HepG2 (cell line): ENCODE measurements around the gene CDR2L. TPM values are rescaled to one million over a fixed set of nuclear protein-coding genes. Genes with fewer than 3 reads are reported as not detected.
A peak's percentile ranks its signal among the peaks of the same experiment; 100 is the strongest.

Source experiments
- ARNTL ChIP-seq: sonication (generic); formaldehyde crosslinking; IDR thresholded peaks from 2 replicates; pipeline ENCODE4 v1.4.0; 2020; ENCODE audit warnings: mild to moderate bottlenecking, missing genetic modification reagents
- BHLHE40 ChIP-seq: IDR thresholded peaks from 2 replicates; pipeline ENCODE4 v1.6.1; 2011; ENCODE audit warnings: low read length, improper control_type of control experiment
- CENPBD1 ChIP-seq: sonication (generic); formaldehyde crosslinking; IDR thresholded peaks from 2 replicates; pipeline ENCODE4 v1.8.0; 2022; ENCODE audit warnings: missing genetic modification reagents, low read depth, mild to moderate bottlenecking, borderline replicate concordance
- CENPT ChIP-seq: sonication (generic); formaldehyde crosslinking; IDR thresholded peaks from 2 replicates; pipeline ENCODE4 v1.8.0; 2022; ENCODE audit warnings: low read depth, mild to moderate bottlenecking, moderate library complexity, missing genetic modification reagents
- CHD2 ChIP-seq: IDR thresholded peaks from 2 replicates; pipeline ENCODE4 v1.6.1; 2011; ENCODE audit warnings: low read depth, low read length, improper control_type of control experiment
- CREB3 ChIP-seq: sonication (generic); formaldehyde crosslinking; IDR thresholded peaks from 2 replicates; pipeline ENCODE4 v1.5.0; 2020; ENCODE audit warnings: missing genetic modification reagents
- E2F2 ChIP-seq: sonication (generic); formaldehyde crosslinking; IDR thresholded peaks from 2 replicates; pipeline ENCODE4 v1.4.0; 2020; ENCODE audit warnings: missing genetic modification reagents, borderline replicate concordance
- FOXK2 ChIP-seq: fragments of 450-650 bp; IDR thresholded peaks from 2 replicates; pipeline ENCODE4 v1.6.1; 2016
- FOXM1 ChIP-seq: sonication (generic); formaldehyde crosslinking; IDR thresholded peaks from 2 replicates; pipeline ENCODE4 v1.5.0; 2020; ENCODE audit warnings: missing genetic modification reagents
- GATA4 ChIP-seq: sonication (generic); IDR thresholded peaks from 2 replicates; pipeline ENCODE4 v1.6.1; 2016; ENCODE audit warnings: antibody characterized with exemption, low read depth, borderline replicate concordance
- HNRNPLL ChIP-seq: fragments of 200-400 bp; formaldehyde crosslinking; IDR thresholded peaks from 2 replicates; pipeline ENCODE4 v1.6.1; 2017; ENCODE audit warnings: mild to moderate bottlenecking, low read depth, low read length; ENCODE audit not compliant: poor library complexity, severe bottlenecking
- KAT2B ChIP-seq: fragments of 150-350 bp; IDR thresholded peaks from 2 replicates; pipeline ENCODE4 v1.6.1; 2014; ENCODE audit warnings: low read depth, low read length, borderline replicate concordance
- LBX2 ChIP-seq: sonication (generic); formaldehyde crosslinking; IDR thresholded peaks from 2 replicates; pipeline ENCODE4 v1.5.0; 2020; ENCODE audit warnings: missing genetic modification reagents, mild to moderate bottlenecking, borderline replicate concordance
- MIER3 ChIP-seq: IDR thresholded peaks from 2 replicates; pipeline ENCODE4 v1.6.1; 2016; ENCODE audit warnings: missing compliant biosample characterization, borderline replicate concordance
- PAX8 ChIP-seq: sonication (generic); formaldehyde crosslinking; IDR thresholded peaks from 2 replicates; pipeline ENCODE4 v1.8.0; 2022; ENCODE audit warnings: mild to moderate bottlenecking, missing genetic modification reagents, borderline replicate concordance
- POGZ ChIP-seq: sonication (generic); formaldehyde crosslinking; IDR thresholded peaks from 2 replicates; pipeline ENCODE4 v1.4.0; 2020; ENCODE audit warnings: mild to moderate bottlenecking, missing genetic modification reagents
- SMAD1 ChIP-seq: sonication (generic); formaldehyde crosslinking; IDR thresholded peaks from 2 replicates; pipeline ENCODE4 v1.4.0; 2020; ENCODE audit warnings: missing genetic modification reagents, low read depth, mild to moderate bottlenecking, borderline replicate concordance
- SNAI1 ChIP-seq: sonication (generic); formaldehyde crosslinking; IDR thresholded peaks from 2 replicates; pipeline ENCODE4 v1.5.0; 2020; ENCODE audit warnings: mild to moderate bottlenecking, missing genetic modification reagents, borderline replicate concordance
- SNRNP70 ChIP-seq: fragments of 200-400 bp; formaldehyde crosslinking; IDR thresholded peaks from 2 replicates; pipeline ENCODE4 v1.6.1; 2017; ENCODE audit warnings: mild to moderate bottlenecking, low read depth, low read length, moderate library complexity
- STAG1 ChIP-seq: sonication (generic); formaldehyde crosslinking; IDR thresholded peaks from 2 replicates; pipeline ENCODE4 v1.4.0; 2020; ENCODE audit warnings: missing genetic modification reagents
- ZBTB43 ChIP-seq: sonication (generic); formaldehyde crosslinking; conservative IDR thresholded peaks from 2 replicates; pipeline ENCODE4 v1.4.0; 2020; ENCODE audit warnings: missing genetic modification reagents
- ZNF205 ChIP-seq: IDR thresholded peaks from 2 replicates; pipeline ENCODE4 v1.6.1; 2018; ENCODE audit warnings: missing biosample characterization, missing genetic modification reagents
- ZNF329 ChIP-seq: sonication (generic); formaldehyde crosslinking; IDR thresholded peaks from 2 replicates; pipeline ENCODE4 v1.9.0; 2021; ENCODE audit warnings: low read depth, mild to moderate bottlenecking, missing genetic modification reagents
- ZNF567 ChIP-seq: sonication (generic); formaldehyde crosslinking; IDR thresholded peaks from 2 replicates; pipeline ENCODE4 v1.8.1; 2023; ENCODE audit warnings: mild to moderate bottlenecking, missing genetic modification reagents, borderline replicate concordance
- ZNF598 ChIP-seq: sonication (generic); formaldehyde crosslinking; IDR thresholded peaks from 2 replicates; pipeline ENCODE4 v1.5.1; 2020; ENCODE audit warnings: mild to moderate bottlenecking, missing genetic modification reagents, borderline replicate concordance
- ZSCAN30 ChIP-seq: sonication (generic); formaldehyde crosslinking; IDR thresholded peaks from 2 replicates; pipeline ENCODE4 v1.5.0; 2020; ENCODE audit warnings: mild to moderate bottlenecking, missing genetic modification reagents
- polyA plus RNA-seq, 8 experiments: library from polyadenylated mRNA; depleted of rRNA in 3 of 8; stranded (reverse) in 7 of 8; unstranded in 1 of 8; fragments of >200 nt; fragmentation: Illumina TruSeq in 4 of 8; extraction: Trizol in 4 of 8; gene quantifications; 2 replicates each; pipeline versions ENCODE4 v1.2.1 to v1.2.3, GENCODE V29; 2011 to 2016; ENCODE audit warnings: low read depth in 4 of 8, missing spikeins in 1 of 8, mixed read lengths in 1 of 8; ENCODE audit not compliant: insufficient read depth in 1 of 8
- total RNA-seq, 5 experiments: library from RNA; depleted of rRNA; stranded (reverse); fragments of >200 nt; fragmentation: Illumina TruSeq; extraction: Trizol; gene quantifications; 2 replicates each; pipeline ENCODE4 v1.2.3, GENCODE V29; 2016; ENCODE audit warnings: low read depth in 1 of 5

Gene CDR2L
- total and polyA plus RNA-seq, 2 of the 13 experiments (the other 11 are each of a cell fraction or from before 2014, with no cell fraction given): 1.9 to 2.1 TPM

GRCh38 chr17:75034236-75034908 lies 46.9 kb downstream of the CDR2L start (continued):
- TF ChIP-seq CREB3 (CRISPR knock-in tag): peak; percentile 94; the same call in 1 of the 2 replicates
- no peak for TF ChIP-seq POGZ (CRISPR knock-in tag)
- no peak; the same call in 1 of the 2 replicates for TF ChIP-seq CENPT (CRISPR knock-in tag)
- peak; percentile 47; the same call in 1 of the 2 replicates for TF ChIP-seq FOXK2
- TF ChIP-seq CHD2: no peak
- TF ChIP-seq STAG1 (CRISPR knock-in tag): no peak; the same call in 1 of the 2 replicates
- no peak for TF ChIP-seq BHLHE40
- TF ChIP-seq ARNTL (CRISPR knock-in tag): peak; percentile 63; the same call in 1 of the 2 replicates
- peak; percentile 87; the same call in 1 of the 2 replicates for TF ChIP-seq PAX8 (CRISPR knock-in tag)
- peak; percentile 50 for TF ChIP-seq HNRNPLL
- TF ChIP-seq ZNF205 (CRISPR knock-in tag): peak; percentile 85; the same call in 1 of the 2 replicates
- peak; percentile 94 for TF ChIP-seq MIER3
- TF ChIP-seq KAT2B: no peak
- no peak for TF ChIP-seq SNRNP70
- no peak; the same call in none of the 2 replicates for TF ChIP-seq ZNF598 (CRISPR knock-in tag)
- 0 out of 2 replicates have a peak, but pooled peaks have one; percentile 37 for TF ChIP-seq CENPBD1 (CRISPR knock-in tag)
- peak; percentile 61; the same call in 1 of the 2 replicates for TF ChIP-seq ZBTB43
- TF ChIP-seq LBX2: peak; percentile 94
- peak; percentile 28; the same call in 1 of the 2 replicates for TF ChIP-seq ZNF329 (CRISPR knock-in tag)
- TF ChIP-seq E2F2: peak; percentile 94; the same call in 1 of the 2 replicates
- peak; percentile 85 for TF ChIP-seq SMAD1 (CRISPR knock-in tag)
- peak; percentile 20; the same call in 1 of the 2 replicates for TF ChIP-seq FOXM1 (CRISPR knock-in tag)
- TF ChIP-seq GATA4: no peak
- peak; percentile 96 for TF ChIP-seq ZNF567
- TF ChIP-seq ZSCAN30 (CRISPR knock-in tag): peak; percentile 91; the same call in 1 of the 2 replicates
- peak; percentile 90 for TF ChIP-seq SNAI1 (CRISPR knock-in tag)
